Mucosa of gallbladder (tissue), 1 donor: ENCODE results near the gene GYG2. TPM values are rescaled to one million over a fixed set of nuclear protein-coding genes. Genes with fewer than 3 reads are reported as not detected.
"Not testable (repeated sequence)": the region's sequence is repeated elsewhere in the genome, so short reads cannot be mapped to it uniquely, and the experiment has no call there.

Experiments
- DNase-seq: peaks from one replicate; pipeline ENCODE4 v3.0.0-alpha.2; 2020; ENCODE audit warnings: low spot score
- total RNA-seq: library from RNA; stranded (reverse); gene quantifications from one replicate; pipeline ENCODE4 v1.2.1, GENCODE V29; 2021
- donor health status: DM: no; HTN: no; CAD: no.

The GYG2 gene
- total RNA-seq, 1 donor from 2014 or later, result 5.4 TPM

GRCh38 chrX:2871831-2872230 lies 43.1 kb downstream of the GYG2 start:
- no peak for DNase-seq

- DNase-seq, result no peak
These were observed 44.0 kb downstream of the GYG2 start for GRCh38 chrX:2872671-2873277.

GRCh38 chrX:2874222-2875135 lies 45.7 kb downstream of the GYG2 start:
- no peak for DNase-seq

GRCh38 chrX:2875136-2875481 lies 46.4 kb downstream of the GYG2 start:
- no peak for DNase-seq

- no peak for DNase-seq
These were observed 47.2 kb downstream of the GYG2 start for GRCh38 chrX:2875798-2876399.

GRCh38 chrX:2878563-2878962 lies 49.8 kb downstream of the GYG2 start:
- DNase-seq, result no peak

GRCh38 chrX:2879670-2880069 lies 50.9 kb downstream of the GYG2 start:
- no peak for DNase-seq

- DNase-seq, result no peak
These were observed 55.0 kb downstream of the GYG2 start for GRCh38 chrX:2883770-2884169.

GRCh38 chrX:2888309-2888708 lies 59.6 kb downstream of the GYG2 start:
- no peak for DNase-seq

- DNase-seq, result no peak
These were observed 60.4 kb downstream of the GYG2 start for GRCh38 chrX:2889045-2889605.

GRCh38 chrX:2889706-2890490 lies 61.2 kb downstream of the GYG2 start:
- not testable (repeated sequence) for DNase-seq

GRCh38 chrX:2890536-2891460 lies 62.1 kb downstream of the GYG2 start:
- DNase-seq, result not testable (repeated sequence)

- no peak for DNase-seq
These were observed 64.1 kb downstream of the GYG2 start for GRCh38 chrX:2892816-2893215.

- peak; percentile 68 for DNase-seq
These were observed 66.2 kb downstream of the GYG2 start for GRCh38 chrX:2894885-2895292.

GRCh38 chrX:2897311-2897689 lies 68.6 kb downstream of the GYG2 start:
- DNase-seq, result no peak

GRCh38 chrX:2897690-2898623 lies 69.2 kb downstream of the GYG2 start:
- DNase-seq, result peak; percentile 91

GRCh38 chrX:2898846-2899512 lies 70.2 kb downstream of the GYG2 start:
- DNase-seq, result peak; percentile 49

- no peak for DNase-seq
These were observed 72.8 kb downstream of the GYG2 start for GRCh38 chrX:2901367-2902036.
